H4 (cell line): ENCODE results near the gene TTLL7. TPM values are rescaled to one million over a fixed set of nuclear protein-coding genes. Genes with fewer than 3 reads are reported as not detected.

ENCODE experiments used
- DNase-seq: peaks from one replicate; pipeline ENCODE4 v3.0.0-alpha.2; 2015; ENCODE audit warnings: low spot score
- total RNA-seq: library from RNA; depleted of rRNA; stranded (reverse); fragments of >200 nt; shearing (Covaris generic); gene quantifications from 2 replicates; pipeline ENCODE4 v1.2.3, GENCODE V29; 2014; rRNA removed

The TTLL7 gene
- total RNA-seq, result 5.9 and 9.0 TPM in 2 replicates

DNA sequence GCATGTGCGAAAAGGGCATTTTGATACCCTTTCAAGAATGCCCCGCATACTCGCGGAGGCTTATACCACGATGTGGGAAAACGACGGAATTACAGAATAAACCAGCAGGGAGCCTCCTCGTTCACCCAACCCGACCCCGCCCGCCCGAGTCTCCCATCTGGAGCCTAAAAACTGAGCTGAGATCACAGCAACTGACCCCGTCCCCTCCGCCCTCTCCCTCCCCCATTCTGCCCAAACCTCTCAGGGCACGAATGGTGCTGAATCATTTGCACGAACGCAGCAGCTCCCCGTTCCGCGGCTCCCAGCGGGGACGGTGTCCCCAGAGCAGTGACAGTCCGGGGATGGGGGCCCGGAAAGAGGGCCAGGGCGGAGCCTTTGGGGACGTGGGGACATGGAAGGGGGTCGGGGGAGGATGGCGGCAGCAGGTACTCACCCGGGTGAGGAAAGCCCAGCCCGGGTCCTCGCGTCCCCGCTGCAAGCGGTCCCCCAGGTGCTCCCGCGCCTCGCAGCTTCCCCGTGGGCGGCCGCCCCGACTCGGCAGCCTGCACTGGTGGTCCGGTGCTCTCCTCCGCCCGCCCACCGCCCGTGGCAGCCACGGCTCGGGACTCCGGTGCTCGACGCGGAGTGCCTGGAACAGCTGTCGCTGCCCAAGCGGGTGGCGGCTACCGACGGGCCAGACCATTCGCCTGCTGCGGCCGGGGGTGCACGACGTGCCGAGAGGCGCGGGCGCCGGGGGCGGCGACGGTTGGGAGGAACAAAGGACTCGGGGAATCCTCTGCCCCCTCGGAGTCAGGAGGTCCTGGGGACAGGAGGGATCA, at the start of gene TTLL7:
Gene TTLL7 (minus strand): TSS at position 635 of the 818 bp plus-strand sequence. CDS start 46,921 bp downstream, outside the sequence.
- peak; percentile 39 for DNase-seq

GRCh38 chr1:84042461-84042860, 43.5 kb upstream of the TTLL7 start:
- no peak for DNase-seq

- peak; percentile 3 for DNase-seq
Observed at GRCh38 chr1:84037758-84038611, 39.1 kb upstream of the TTLL7 start.

DNA sequence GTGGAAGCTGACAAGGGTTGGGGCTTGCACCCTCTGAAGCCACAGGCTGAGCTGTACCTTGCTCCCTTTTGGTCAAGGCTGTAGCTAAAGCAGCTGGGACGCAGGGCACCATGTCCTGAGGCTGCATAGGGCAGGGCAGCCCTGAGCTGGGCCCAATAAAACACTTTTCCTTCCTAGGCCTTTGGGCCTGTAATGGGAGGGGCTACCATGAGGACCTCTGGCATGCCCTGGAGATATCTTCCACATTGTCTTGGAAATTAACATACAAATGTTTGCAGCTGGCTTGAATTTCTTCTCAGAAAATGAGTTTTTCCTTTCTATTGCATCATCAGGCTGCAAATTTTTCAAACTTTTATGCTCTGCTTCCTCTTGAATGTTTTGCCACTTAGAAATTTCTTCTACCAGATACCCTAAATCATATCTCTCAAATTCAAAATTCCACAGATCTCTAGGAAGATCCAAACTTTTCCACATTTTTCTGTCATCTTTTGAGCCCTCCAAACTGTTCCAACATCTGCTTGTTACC, 32.9 kb upstream of the TTLL7 start:
- no peak for DNase-seq

DNA sequence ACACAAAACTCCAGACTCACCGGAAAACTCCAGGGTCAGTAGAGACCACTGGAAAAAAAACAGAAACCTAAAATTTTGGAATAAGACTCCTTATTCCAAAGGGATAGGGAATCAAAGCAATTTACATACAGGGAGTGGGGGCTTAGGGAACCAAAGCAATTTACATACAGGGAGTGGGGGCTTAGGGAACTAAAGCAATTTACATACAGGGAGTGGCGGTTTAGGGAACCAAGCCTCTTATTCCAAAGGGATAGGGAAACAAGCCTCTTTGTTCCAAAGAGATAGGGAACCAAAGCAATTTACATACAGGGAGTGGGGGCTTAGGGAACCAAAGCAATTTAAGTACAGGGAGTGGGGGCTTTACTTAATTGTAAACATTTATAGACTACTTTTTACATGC, 28.4 kb upstream of the TTLL7 start:
- no peak for DNase-seq

GRCh38 chr1:84025966-84026365, 27.0 kb upstream of the TTLL7 start:
- DNase-seq, result no peak

- DNase-seq, result no peak
Observed at GRCh38 chr1:84021822-84022221, 22.9 kb upstream of the TTLL7 start.

GRCh38 chr1:84020151-84020550, 21.2 kb upstream of the TTLL7 start:
- no peak for DNase-seq

DNA sequence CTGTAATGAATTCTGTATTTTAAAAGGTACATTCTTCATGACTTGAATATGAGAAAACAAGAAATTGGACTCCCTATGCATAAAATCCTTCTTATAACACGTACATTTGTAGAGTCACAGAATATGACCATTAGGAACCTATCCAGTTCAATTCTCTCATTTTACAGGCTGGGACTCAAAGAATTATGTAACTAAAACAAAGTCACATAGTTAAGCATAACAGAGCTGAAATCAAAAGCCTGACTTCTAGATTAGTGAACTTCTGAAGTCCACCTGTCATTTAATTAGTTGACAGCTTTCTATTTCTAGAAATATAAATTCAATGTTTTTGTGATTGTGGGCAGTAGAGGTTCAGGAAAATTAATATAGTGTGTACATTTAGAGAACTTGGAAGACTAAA, 20.3 kb upstream of the TTLL7 start:
- DNase-seq, result no peak

DNA sequence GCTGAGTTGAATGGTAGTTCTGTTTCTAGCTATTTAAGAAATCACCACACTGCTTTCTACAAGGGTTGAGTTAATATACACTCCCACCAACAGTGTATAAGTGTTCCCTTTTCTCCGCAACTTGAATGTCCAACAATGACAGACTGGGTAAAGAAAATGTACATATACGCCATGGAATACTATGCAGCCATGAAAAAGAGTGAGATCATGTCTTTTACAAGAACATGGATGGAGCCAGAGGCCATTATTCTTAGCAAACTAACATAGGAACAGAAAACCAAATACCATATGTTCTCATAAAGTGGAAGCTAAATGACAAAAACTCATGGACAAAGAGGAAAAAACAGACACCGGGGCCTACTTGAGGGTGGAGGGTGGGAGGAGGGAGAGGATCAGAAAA, 14.8 kb upstream of the TTLL7 start:
- DNase-seq, result no peak

GRCh38 chr1:84012018-84012417, 13.1 kb upstream of the TTLL7 start:
- no peak for DNase-seq

DNA sequence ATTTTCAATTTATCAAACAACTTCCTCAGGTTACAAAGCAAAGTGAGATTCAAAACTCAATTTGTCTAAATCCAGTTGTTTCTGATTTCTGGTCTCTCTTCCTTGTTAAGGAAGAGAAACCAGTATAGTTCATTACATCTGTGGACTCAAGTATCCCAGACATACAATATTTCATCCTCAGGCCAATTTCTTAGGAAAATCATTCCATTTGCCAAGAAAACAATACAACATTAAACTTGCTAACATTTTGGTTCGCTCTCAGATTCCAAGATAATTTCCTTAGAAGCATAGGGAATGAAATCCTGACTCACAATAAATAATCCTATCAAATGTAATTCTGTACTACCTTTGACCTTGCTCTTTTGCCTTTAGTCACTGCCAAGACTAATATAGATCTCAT, 11.2 kb upstream of the TTLL7 start:
- DNase-seq, result no peak

DNA sequence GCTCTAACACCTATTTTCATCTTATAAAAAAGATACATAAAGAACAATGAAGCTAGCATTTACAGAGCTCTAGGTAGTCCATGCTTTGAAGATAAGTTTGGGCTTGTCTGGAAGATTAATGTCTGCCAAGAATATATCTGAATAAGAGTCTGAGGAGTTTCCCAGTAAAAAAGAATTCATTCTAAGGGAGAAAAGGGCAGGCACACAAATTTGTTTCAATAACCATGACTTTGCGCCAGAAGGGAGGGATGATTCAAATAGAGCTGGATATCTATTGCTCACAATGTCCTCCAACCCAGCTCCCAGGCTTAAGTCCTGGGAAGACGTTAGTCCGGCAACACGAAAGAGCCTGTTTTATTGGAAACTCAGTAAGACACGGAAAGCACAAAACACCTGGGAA, 9.7 kb upstream of the TTLL7 start:
- no peak for DNase-seq

- no peak for DNase-seq
Observed at GRCh38 chr1:84006591-84006990, 7.7 kb upstream of the TTLL7 start.

DNA sequence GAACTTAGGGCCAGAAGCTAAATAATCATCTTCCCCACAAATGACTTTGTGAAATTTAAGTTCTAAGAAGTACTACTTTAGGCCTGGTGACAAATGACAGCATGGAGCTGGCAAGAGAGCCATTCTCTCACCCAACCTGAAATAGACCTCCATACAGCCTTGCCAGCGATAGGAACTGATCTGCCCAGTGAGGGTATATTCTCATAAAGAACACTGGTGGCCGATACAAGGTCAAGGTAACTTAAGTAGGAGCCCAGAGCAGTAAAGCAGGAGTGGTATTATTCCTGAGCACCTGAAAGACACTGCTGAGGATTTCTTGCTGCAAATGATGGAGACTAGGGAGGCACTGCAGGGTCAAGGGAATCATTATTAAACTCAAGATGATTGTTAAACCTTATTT, 2.6 kb upstream of the TTLL7 start:
- DNase-seq, result no peak

DNA sequence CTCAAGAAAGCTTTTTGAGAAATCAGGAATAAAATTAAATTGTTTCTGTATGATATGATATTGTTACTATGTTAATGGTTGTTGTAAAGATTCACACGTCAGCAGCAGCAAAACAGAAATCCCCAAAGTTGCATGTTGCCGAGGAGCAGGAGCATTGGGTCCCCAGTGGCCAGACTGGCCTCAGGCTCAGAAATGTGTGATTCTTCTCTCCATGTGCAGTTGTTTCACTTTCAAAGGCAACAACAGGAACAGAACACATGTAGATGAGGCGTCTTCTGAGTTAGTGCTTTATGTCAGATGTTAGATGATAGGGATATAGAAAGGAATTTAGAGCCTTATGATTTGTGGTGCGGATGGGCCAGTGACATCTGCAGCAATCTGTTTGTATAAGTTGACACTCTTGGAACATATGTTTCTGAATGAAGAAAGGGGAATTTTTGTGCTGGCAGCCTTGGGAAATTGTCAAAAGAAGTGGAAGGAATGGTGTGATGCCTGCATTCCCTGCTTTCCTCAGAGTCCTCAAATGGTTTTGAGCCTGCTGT, 2.1 kb upstream of the TTLL7 start:
- no peak for DNase-seq

- no peak for DNase-seq
Observed at GRCh38 chr1:84000196-84000885, 1.4 kb upstream of the TTLL7 start.

- DNase-seq, result peak; percentile 24
Observed at GRCh38 chr1:83999316-83999819, 436 bp upstream of the TTLL7 start.

DNA sequence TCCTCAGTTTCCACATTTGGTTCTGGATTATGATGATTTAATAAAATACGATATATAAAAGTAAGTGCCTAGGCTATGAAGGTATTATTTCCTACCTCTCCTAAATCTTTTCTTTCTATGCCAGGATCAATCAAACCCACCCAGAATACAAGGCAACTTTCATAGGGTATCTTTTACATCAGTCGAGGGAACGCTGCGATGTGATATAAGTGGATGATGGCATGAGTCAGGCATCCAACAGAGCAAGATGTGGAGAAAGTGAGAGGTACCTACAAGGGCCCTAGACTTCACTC, 781 bp downstream of the TTLL7 start:
- DNase-seq, result no peak

GRCh38 chr1:83997631-83998030, 1.3 kb downstream of the TTLL7 start:
- DNase-seq, result no peak

GRCh38 chr1:83996621-83997020, 2.3 kb downstream of the TTLL7 start:
- DNase-seq, result peak; percentile 8

- DNase-seq, result no peak
Observed at GRCh38 chr1:83996191-83996590, 2.7 kb downstream of the TTLL7 start.
